Gastrocnemius medialis (tissue), 4 donors: Measurements from ENCODE around the gene SAP130. TPM values are rescaled to one million over a fixed set of nuclear protein-coding genes. Genes with fewer than 3 reads are reported as not detected.
"Not testable (repeated sequence)": the region's sequence is repeated elsewhere in the genome, so short reads cannot be mapped to it uniquely, and the experiment has no call there.

Experiments used
- ATAC-seq, 2 donors: fragments of 150-250 bp; one replicate each; pipeline ENCODE4 v1.9.1; 2016
- DNase-seq, 2 donors: peaks; one replicate each; pipeline ENCODE4 v3.0.0-alpha.2; 2019
- H3K27ac ChIP-seq, 4 donors: fragments of 200-600 bp; sonication (generic); 1 replicate in 1 of 4; 2 replicates in 3 of 4; pipeline ENCODE4 v1.5.1; 2016 to 2018; ENCODE audit warnings: mild to moderate bottlenecking in 2 of 4, moderate library complexity in 1 of 4
- H3K27me3 ChIP-seq, 3 donors: fragments of 200-600 bp; sonication (generic) in 2 of 3; 1 replicate in 1 of 3; 2 replicates in 2 of 3; pipeline versions ENCODE4 v1.5.1 to v1.6.0; 2016 to 2019; ENCODE audit warnings: mild to moderate bottlenecking in 1 of 3, moderate library complexity in 1 of 3
- H3K36me3 ChIP-seq, 2 donors: fragments of 200-600 bp; sonication (generic) in 1 of 2; one replicate each; pipeline ENCODE4 v1.5.1; 2017 to 2018
- H3K4me1 ChIP-seq, 2 donors: fragments of 200-600 bp; sonication (generic) in 1 of 2; one replicate each; pipeline ENCODE4 v1.5.1; 2016 to 2017; ENCODE audit warnings: mild to moderate bottlenecking in 2 of 2
- H3K4me3 ChIP-seq, 4 donors: fragments of 200-600 bp; sonication (generic) in 3 of 4; 1 replicate in 1 of 4; 2 replicates in 3 of 4; pipeline ENCODE4 v1.5.1; 2016 to 2019; ENCODE audit warnings: mild to moderate bottlenecking in 2 of 4
- H3K9me3 ChIP-seq, 3 donors: fragments of 200-600 bp; sonication (generic) in 2 of 3; 1 replicate in 1 of 3; 2 replicates in 2 of 3; pipeline ENCODE4 v1.5.1; 2016 to 2019
- POLR2A ChIP-seq, 2 donors: fragments of 450-650 bp; IDR thresholded peaks; one replicate each; pipeline ENCODE4 v1.6.1; 2017; ENCODE audit warnings: antibody characterized with exemption in 2 of 2, mild to moderate bottlenecking in 2 of 2, moderate library complexity in 2 of 2
- in situ Hi-C, 4 donors: fragments of 200-750 bp; cut with MboI; loops; one replicate each; pipeline versions ENCODE4 v1.15.0 to v1.8.0; 2017; ENCODE audit warnings: low sequenced_read_pairs in 4 of 4
- intact Hi-C: fragments of 100-400 bp; cut with DNase I; formaldehyde crosslinking; loops from one replicate; pipeline ENCODE4 v1.15.1; 2023; ENCODE audit warnings: low total_unique reads
- total RNA-seq, 4 donors: library from RNA; depleted of rRNA; stranded (reverse); fragments of >200 nt; gene quantifications; one replicate each; pipeline versions ENCODE4 v1.1.0 to v1.2.3, GENCODE V29; 2016
- TF ChIP-seq, protein P1 (sequence below), 5 experiments: fragments of 450-650 bp in 3 of 5; fragments of 200-600 bp in 2 of 5; sonication (generic) in 2 of 5; IDR thresholded peaks in 4 of 5; conservative IDR thresholded peaks in 1 of 5; 1 replicate in 4 of 5; 2 replicates in 1 of 5; pipeline ENCODE4 v1.5.1; 2016 to 2019; ENCODE audit warnings: antibody characterized with exemption in 5 of 5, mild to moderate bottlenecking in 3 of 5, moderate library complexity in 3 of 5

Gene SAP130
- total RNA-seq, 4 donors from 2014 or later = 10.1 to 16.2 (median 11.5) TPM

DNA sequence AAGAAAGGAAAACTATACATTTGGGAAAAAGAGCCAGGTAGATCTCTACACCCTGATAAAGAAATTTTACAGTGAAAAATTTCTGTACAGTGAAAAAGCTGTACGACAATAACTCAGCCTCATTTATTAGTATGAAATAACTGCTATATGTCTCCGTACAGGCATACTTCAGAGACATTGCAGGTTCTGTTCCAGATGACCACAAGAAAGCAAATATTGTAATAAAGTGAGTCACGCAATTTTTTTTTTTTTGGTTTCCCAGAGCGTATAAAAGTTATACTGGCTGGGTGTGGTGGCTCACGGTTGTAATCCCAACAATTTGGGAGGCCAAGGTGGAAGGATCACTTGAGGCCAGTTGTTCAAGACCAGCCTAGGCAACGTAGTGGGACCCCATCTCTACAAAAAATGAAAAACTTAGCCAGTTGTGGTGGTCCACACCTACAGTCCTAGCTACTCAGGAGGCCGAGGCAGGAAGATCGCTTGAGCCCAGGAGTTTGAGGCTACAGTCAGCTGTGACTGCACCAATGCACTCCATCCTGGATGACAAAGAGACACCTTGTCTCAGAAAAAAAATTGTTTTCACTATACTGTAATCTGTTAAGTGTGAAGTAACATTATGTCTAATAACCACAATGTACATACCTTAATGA lies 113.9 kb downstream of the SAP130 start:
- Histone ChIP-seq H3K4me1 (no peaks in the 10 kb centered on the region), H3K27ac (no peak overlapping the region), H3K4me3 (no peak overlapping the region), H3K27me3 (no peaks in the 10 kb centered on the region), H3K9me3 (no peaks in the 10 kb centered on the region), H3K36me3 (no peaks in the 10 kb centered on the region)
- DNase-seq (no peak), ATAC-seq (no peak)
- no peak for TF ChIP-seq POLR2A (IDR thresholded peaks at IDR 0.05)
- TF ChIP-seq, protein P1, sequence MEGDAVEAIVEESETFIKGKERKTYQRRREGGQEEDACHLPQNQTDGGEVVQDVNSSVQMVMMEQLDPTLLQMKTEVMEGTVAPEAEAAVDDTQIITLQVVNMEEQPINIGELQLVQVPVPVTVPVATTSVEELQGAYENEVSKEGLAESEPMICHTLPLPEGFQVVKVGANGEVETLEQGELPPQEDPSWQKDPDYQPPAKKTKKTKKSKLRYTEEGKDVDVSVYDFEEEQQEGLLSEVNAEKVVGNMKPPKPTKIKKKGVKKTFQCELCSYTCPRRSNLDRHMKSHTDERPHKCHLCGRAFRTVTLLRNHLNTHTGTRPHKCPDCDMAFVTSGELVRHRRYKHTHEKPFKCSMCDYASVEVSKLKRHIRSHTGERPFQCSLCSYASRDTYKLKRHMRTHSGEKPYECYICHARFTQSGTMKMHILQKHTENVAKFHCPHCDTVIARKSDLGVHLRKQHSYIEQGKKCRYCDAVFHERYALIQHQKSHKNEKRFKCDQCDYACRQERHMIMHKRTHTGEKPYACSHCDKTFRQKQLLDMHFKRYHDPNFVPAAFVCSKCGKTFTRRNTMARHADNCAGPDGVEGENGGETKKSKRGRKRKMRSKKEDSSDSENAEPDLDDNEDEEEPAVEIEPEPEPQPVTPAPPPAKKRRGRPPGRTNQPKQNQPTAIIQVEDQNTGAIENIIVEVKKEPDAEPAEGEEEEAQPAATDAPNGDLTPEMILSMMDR (IDR thresholded peaks at IDR 0.05 in 4 of 5, conservative IDR thresholded peaks at IDR 0.05 in 1 of 5) = no peak
- intact Hi-C loops = no loop called here
- in situ Hi-C loops = no loop called here

DNA sequence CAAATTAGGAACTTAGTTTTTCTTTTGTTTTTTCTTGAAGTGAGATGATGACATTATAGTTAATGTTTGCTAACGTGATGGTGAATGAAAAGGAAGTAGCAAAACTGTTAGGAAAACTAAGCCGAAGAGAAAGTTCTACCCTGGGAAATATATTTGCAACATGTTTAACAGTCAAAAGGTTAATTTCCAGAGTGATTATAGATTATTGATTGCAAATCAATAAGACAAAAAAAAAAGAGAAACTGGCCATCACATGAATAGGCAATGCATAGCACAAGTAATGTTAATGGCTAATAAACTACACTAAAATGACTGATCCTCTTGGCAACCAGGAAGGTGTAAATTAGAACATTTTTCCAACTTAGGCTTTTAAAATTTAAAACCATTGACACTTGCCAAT lies 116.1 kb downstream of the SAP130 start:
- TF ChIP-seq, protein P1 (IDR thresholded peaks at IDR 0.05 in 4 of 5, conservative IDR thresholded peaks at IDR 0.05 in 1 of 5) = no peak
- no peak for TF ChIP-seq POLR2A (IDR thresholded peaks at IDR 0.05)
- no peak overlapping the region for H3K4me3 ChIP-seq
- no peak for ATAC-seq
- no peak for DNase-seq
- no peak overlapping the region for H3K27ac ChIP-seq
- in situ Hi-C loops = no loop called here
- peaks cover 0 to under 1% (median 0%) of the 10 kb centered on the region in 3 donors for H3K27me3 ChIP-seq
- H3K36me3 ChIP-seq = no peaks in the 10 kb centered on the region
- H3K9me3 ChIP-seq = no peaks in the 10 kb centered on the region
- intact Hi-C loops = no loop called here
- no peaks in the 10 kb centered on the region for H3K4me1 ChIP-seq

DNA sequence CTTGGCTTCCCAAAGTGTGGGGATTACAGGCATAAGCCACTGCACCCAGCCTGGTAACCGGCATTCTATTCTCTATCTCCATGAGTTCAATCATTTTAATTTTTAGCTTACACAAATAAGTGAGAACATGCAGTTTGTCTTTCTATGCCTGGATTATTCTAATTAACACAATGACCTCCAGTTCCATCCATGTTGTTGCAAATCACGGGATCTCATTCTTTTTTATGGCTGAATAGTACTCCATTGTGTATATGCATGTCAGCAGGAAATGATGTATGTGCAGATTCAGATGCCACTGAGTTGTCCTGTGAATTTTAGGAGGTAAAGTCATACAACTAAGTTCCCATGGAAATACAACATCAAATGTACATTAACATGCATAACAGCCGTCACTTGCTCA lies 117.4 kb downstream of the SAP130 start:
- Histone ChIP-seq H3K4me3 (no peak overlapping the region), H3K9me3 (no peaks in the 10 kb centered on the region), H3K27me3 (peaks cover 3 to 11% (median 8%) of the 10 kb centered on the region in 3 donors), H3K4me1 (no peaks in the 10 kb centered on the region), H3K36me3 (no peaks in the 10 kb centered on the region), H3K27ac (no peak overlapping the region)
- ATAC-seq = no peak
- in situ Hi-C loops (no loop called here), intact Hi-C loops (no loop called here)
- DNase-seq = no peak
- TF ChIP-seq POLR2A (IDR thresholded peaks at IDR 0.05) = no peak
- TF ChIP-seq, protein P1 (IDR thresholded peaks at IDR 0.05 in 4 of 5, conservative IDR thresholded peaks at IDR 0.05 in 1 of 5) = no peak

DNA sequence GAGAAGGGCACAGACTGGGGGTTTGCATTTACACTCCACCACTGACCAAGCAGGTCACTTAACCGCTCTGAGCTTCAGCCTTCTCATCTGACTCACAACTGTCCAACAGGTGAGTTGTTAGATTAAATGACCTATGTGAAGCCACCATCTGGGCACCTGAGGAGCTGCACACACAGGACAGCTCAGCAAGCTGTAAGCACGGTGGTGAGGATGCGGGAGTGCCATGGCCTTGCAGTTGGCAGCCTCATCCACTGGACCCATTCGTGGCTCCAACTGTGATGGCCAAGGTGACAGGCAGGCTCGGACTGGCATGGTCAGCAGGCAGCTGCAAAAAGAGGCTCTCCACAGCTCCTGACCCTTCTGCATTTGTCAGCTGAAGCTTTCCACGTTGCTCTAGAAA lies 118.8 kb downstream of the SAP130 start:
- H3K9me3 ChIP-seq = no peaks in the 10 kb centered on the region

DNA sequence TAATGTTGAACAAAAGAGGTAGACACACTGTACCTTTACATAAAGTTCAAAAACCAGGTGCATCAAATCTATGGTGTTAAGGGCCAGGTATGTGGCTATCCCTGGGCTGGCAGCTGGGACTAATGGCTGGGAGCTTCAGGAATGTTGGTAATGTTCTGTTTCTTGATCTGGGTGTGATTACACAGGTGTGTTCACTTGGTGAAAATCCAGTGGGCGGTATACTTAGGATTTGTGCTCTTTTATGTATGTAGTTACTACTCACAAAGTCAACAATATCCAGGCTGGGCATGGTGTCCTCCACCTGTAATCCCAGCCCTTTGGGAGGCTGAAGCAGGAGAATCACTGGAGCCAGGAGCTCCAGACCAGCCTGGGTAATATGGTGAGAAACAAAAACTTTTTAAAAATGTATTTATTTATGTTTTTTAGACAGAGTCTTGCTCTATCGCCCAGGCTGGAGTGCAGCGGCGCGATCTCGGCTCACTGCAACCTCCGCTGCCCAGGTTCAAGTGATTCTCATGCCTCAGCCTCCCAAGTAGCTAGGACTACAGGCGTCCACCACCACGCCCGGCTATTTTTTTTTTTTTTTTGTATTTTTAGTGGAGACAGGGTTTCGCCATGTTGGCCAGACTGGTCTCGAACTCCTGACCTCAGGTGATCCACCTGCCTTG lies 120.0 kb downstream of the SAP130 start:
- H3K27ac ChIP-seq, H3K36me3 ChIP-seq, in situ Hi-C loops, H3K9me3 ChIP-seq, H3K4me3 ChIP-seq, DNase-seq, intact Hi-C loops, H3K4me1 ChIP-seq, ATAC-seq: not testable (repeated sequence)
- peaks cover 7 to 11% (median 8%) of the 10 kb centered on the region in 3 donors for H3K27me3 ChIP-seq

More for the DNA sequence above, 118.8 kb downstream of the SAP130 start:
- no peak for DNase-seq
- no peaks in the 10 kb centered on the region for H3K4me1 ChIP-seq
- no peak overlapping the region for H3K4me3 ChIP-seq
- intact Hi-C loops = no loop called here
- H3K27ac ChIP-seq = no peak overlapping the region
- in situ Hi-C loops = no loop called here
- no peaks in the 10 kb centered on the region for H3K36me3 ChIP-seq
- ATAC-seq = no peak
- peaks cover 7 to 11% (median 8%) of the 10 kb centered on the region in 3 donors for H3K27me3 ChIP-seq
- TF ChIP-seq POLR2A (IDR thresholded peaks at IDR 0.05) = no peak
- TF ChIP-seq, protein P1 (IDR thresholded peaks at IDR 0.05 in 4 of 5, conservative IDR thresholded peaks at IDR 0.05 in 1 of 5) = no peak
